K562 (cell line): Measurements from ENCODE around the gene SALL3. TPM values are rescaled to one million over a fixed set of nuclear protein-coding genes. Genes with fewer than 3 reads are reported as not detected.

ENCODE experiments used
- ATAC-seq: fragments of 200-7000 bp; cut with Tn5 transposase; 3 replicates; pipeline ENCODE4 v1.9.1; 2020; ENCODE audit warnings: moderate library complexity
- BruUV-seq: library from RNA; stranded (reverse); fragments of 400-500 nt; replicated peaks from 2 replicates; lab custom pipeline; 2021; lab: Mats Ljungman, UMichigan
- CTCF ChIA-PET: fragments of 300-600 bp; formaldehyde crosslinking; extraction: SDS; loops from one replicate; lab custom pipeline; 2021; ENCODE audit warnings: low intra/inter-chr PET ratio; lab: Yijun Ruan, JAX
- POLR2A ChIA-PET: fragments of 300-600, 350-650 bp; sonication (Branson Sonifier 250); formaldehyde crosslinking; extraction: SDS; loops from one replicate; lab custom pipeline; 2021; ENCODE audit warnings: antibody characterized with exemption, inconsistent platforms; lab: Yijun Ruan, JAX
- DNase-seq, 4 experiments: peaks; one replicate each; pipeline versions ENCODE4 v3.0.0 to v3.0.0-alpha.2; 2011 to 2018; ENCODE audit warnings: low spot score in 3 of 4, mixed read lengths in 3 of 4; ENCODE audit errors: extremely low read depth in 1 of 4
- FAIRE-seq: peaks from 2 replicates; lab custom pipeline; 2011; peaks lifted over from hg19 to GRCh38; lab: Jason Lieb, UNC
- H2AFZ ChIP-seq: 2 replicates; pipeline ENCODE4 v1.6.0; 2011; ENCODE audit warnings: low read depth, low read length, control low read depth, inconsistent platforms
- H3K27ac ChIP-seq: fragments of 200-600 bp; 3 replicates; pipeline ENCODE4 v1.8.0; 2011; ENCODE audit warnings: low read depth, mild to moderate bottlenecking, control low read depth, inconsistent platforms, low read length, moderate library complexity, mixed read lengths; ENCODE audit errors: extremely low read depth
- H3K27me3 ChIP-seq, 2 experiments: fragments of 300-600 bp in 1 of 2; 2 replicates in 1 of 2; 3 replicates in 1 of 2; pipeline versions ENCODE4 v1.6.0 to v1.8.0; 2011; ENCODE audit warnings: inconsistent platforms in 2 of 2, low read length in 2 of 2, mild to moderate bottlenecking in 1 of 2, mixed read lengths in 1 of 2, moderate library complexity in 1 of 2; ENCODE audit not compliant: control insufficient read depth in 2 of 2, insufficient read depth in 2 of 2
- H3K36me3 ChIP-seq: fragments of 300-600 bp; 3 replicates; pipeline ENCODE4 v1.8.0; 2011; ENCODE audit warnings: mild to moderate bottlenecking, low read length, inconsistent platforms; ENCODE audit not compliant: control insufficient read depth, insufficient read depth
- H3K4me1 ChIP-seq, 2 experiments: fragments of 200-600 bp in 1 of 2; replicated peaks in 1 of 2; 2 replicates in 1 of 2; 3 replicates in 1 of 2; pipeline versions ENCODE4 v1.5.1 to v1.8.0; 2011; ENCODE audit warnings: inconsistent platforms in 2 of 2, low read length in 2 of 2, mild to moderate bottlenecking in 1 of 2, mixed read lengths in 1 of 2, moderate library complexity in 1 of 2; ENCODE audit not compliant: control insufficient read depth in 2 of 2, insufficient read depth in 2 of 2
- H3K4me2 ChIP-seq: 2 replicates; pipeline ENCODE4 v1.6.1; 2011; ENCODE audit warnings: low read length, control low read depth, inconsistent platforms, mixed read lengths; ENCODE audit not compliant: insufficient read depth
- H3K4me3 ChIP-seq: fragments of 200-600 bp; sonication (generic), shearing (Covaris generic); 2 replicates; pipeline ENCODE4 v1.5.1; 2016; ENCODE audit warnings: control low read depth, inconsistent platforms
- H3K79me2 ChIP-seq: fragments of 200-600 bp; 3 replicates; pipeline ENCODE4 v1.8.0; 2011; ENCODE audit warnings: low read length, inconsistent platforms; ENCODE audit not compliant: control insufficient read depth, insufficient read depth
- H3K9ac ChIP-seq, 2 experiments: 2 replicates each; pipeline versions ENCODE4 v1.6.0 to v1.6.1; 2011; ENCODE audit warnings: low read depth in 2 of 2, low read length in 2 of 2, control low read depth in 1 of 2, inconsistent platforms in 1 of 2, mild to moderate bottlenecking in 1 of 2, mixed read lengths in 1 of 2; ENCODE audit not compliant: insufficient read depth in 1 of 2
- H3K9me1 ChIP-seq: one replicate; pipeline ENCODE4 v1.6.0; 2011; ENCODE audit warnings: inconsistent platforms, mild to moderate bottlenecking, low read length, moderate library complexity; ENCODE audit not compliant: control insufficient read depth, insufficient read depth
- H3K9me3 ChIP-seq: replicated peaks from 2 replicates; pipeline ENCODE4 v1.5.1; 2011; ENCODE audit warnings: low read depth, low read length, inconsistent platforms; ENCODE audit not compliant: control insufficient read depth, insufficient read depth
- H4K20me1 ChIP-seq: replicated peaks from 2 replicates; pipeline ENCODE4 v1.6.1; 2011; ENCODE audit warnings: low read length, inconsistent platforms, mixed read lengths; ENCODE audit not compliant: control insufficient read depth, insufficient read depth
- ATF1 ChIP-seq, 2 experiments: fragments of 450-650 bp in 1 of 2; IDR thresholded peaks; 2 replicates each; pipeline ENCODE4 v1.6.1; 2016; ENCODE audit warnings: missing compliant biosample characterization in 1 of 2, missing genetic modification characterization in 1 of 2
- ATF3 ChIP-seq, 2 experiments: fragments of 450-650 bp in 1 of 2; sonication (generic) in 1 of 2; formaldehyde crosslinking in 1 of 2; IDR thresholded peaks in 1 of 2; conservative IDR thresholded peaks in 1 of 2; 2 replicates each; pipeline versions ENCODE4 v1.6.1 to v1.8.1; 2016 to 2023; ENCODE audit warnings: mild to moderate bottlenecking in 2 of 2, moderate library complexity in 2 of 2, inconsistent platforms in 1 of 2, missing genetic modification reagents in 1 of 2
- ATF7 ChIP-seq: fragments of 450-650 bp; IDR thresholded peaks from 2 replicates; pipeline ENCODE4 v1.7.1; 2014; ENCODE audit warnings: mild to moderate bottlenecking, moderate library complexity
- CREM ChIP-seq: IDR thresholded peaks from 2 replicates; pipeline ENCODE4 v1.6.1; 2014; ENCODE audit warnings: antibody characterized with exemption, low read depth
- ELF2 ChIP-seq: fragments of 250-450 bp; sonication (Bioruptor Pico); IDR thresholded peaks from 2 replicates; pipeline ENCODE4 v1.5.0; 2021; ENCODE audit warnings: mild to moderate bottlenecking
- HNRNPLL ChIP-seq: fragments of 200-400 bp; formaldehyde crosslinking; IDR thresholded peaks from 2 replicates; pipeline ENCODE4 v1.6.1; 2017; ENCODE audit warnings: low read length, low read depth, mild to moderate bottlenecking; ENCODE audit not compliant: poor library complexity, severe bottlenecking
- TGIF2 ChIP-seq: sonication (generic); formaldehyde crosslinking; IDR thresholded peaks from 2 replicates; pipeline ENCODE4 v1.8.1; 2022; ENCODE audit warnings: mild to moderate bottlenecking, missing genetic modification reagents, moderate library complexity
- WGBS: fragments of 100-300 bp; shearing (Covaris generic); methylation state at CpG from one replicate; pipeline ENCODE4 v1.1.6; 2016; ENCODE audit warnings: low coverage, mixed read lengths; ENCODE audit not compliant: insufficient coverage; ENCODE audit errors: missing lambda C conversion rate; 5-methylcytosine and 5-hydroxymethylcytosine counted together
- in situ Hi-C: fragments of 300-500 bp; cut with MboI; formaldehyde crosslinking; loops from 4 replicates; pipeline ENCODE4 v1.15.0; 2018; ENCODE audit warnings: inconsistent platforms, mixed read lengths
- intact Hi-C: fragments of 100-400 bp; cut with micrococcal nuclease; formaldehyde crosslinking; loops from 2 replicates; pipeline ENCODE4 v1.14.2; 2022
- polyA plus RNA-seq, 8 experiments: library from polyadenylated mRNA; depleted of rRNA in 4 of 8; stranded (reverse) in 5 of 8; unstranded in 3 of 8; fragments of >200 nt; fragmentation: Nextera tagmentation in 2 of 8; fragmentation: Illumina TruSeq in 1 of 8; extraction: Ambion mirVana in 2 of 8; extraction: Trizol in 1 of 8; gene quantifications; 2 replicates each; pipeline versions ENCODE4 v1.2.1 to v1.2.3, GENCODE V29; 2011 to 2014; ENCODE audit warnings: inconsistent platforms in 1 of 8, missing spikeins in 1 of 8
- total RNA-seq, 7 experiments: library from RNA; depleted of rRNA in 6 of 7; stranded (reverse); fragments of >200 nt in 6 of 7; fragmentation: Illumina TruSeq in 2 of 7; extraction: Trizol in 2 of 7; gene quantifications; 2 replicates each; pipeline versions ENCODE4 v1.2.1 to v1.2.3, GENCODE V29; 2011 to 2021; ENCODE audit warnings: low replicate concordance in 1 of 7
- TF ChIP-seq, protein P1 (sequence below): sonication (generic); formaldehyde crosslinking; IDR thresholded peaks from 2 replicates; pipeline ENCODE4 v1.8.0; 2023; ENCODE audit warnings: missing genetic modification reagents, mild to moderate bottlenecking, borderline replicate concordance
- TF ChIP-seq, protein P2 (sequence below), 3 experiments: IDR thresholded peaks in 2 of 3; conservative IDR thresholded peaks in 1 of 3; 2 replicates each; pipeline ENCODE4 v1.5.1; 2011 to 2012; ENCODE audit warnings: low read length in 3 of 3, mild to moderate bottlenecking in 3 of 3, control low read depth in 2 of 3, improper control_type of control experiment in 1 of 3, inconsistent platforms in 1 of 3, low read depth in 1 of 3, mixed read lengths in 1 of 3, moderate library complexity in 1 of 3; ENCODE audit not compliant: insufficient read depth in 2 of 3

Gene SALL3
- total and polyA plus RNA-seq, 9 of the 15 experiments (the other 6 are each of a cell fraction or from before 2014, with no cell fraction given), result not detected

DNA sequence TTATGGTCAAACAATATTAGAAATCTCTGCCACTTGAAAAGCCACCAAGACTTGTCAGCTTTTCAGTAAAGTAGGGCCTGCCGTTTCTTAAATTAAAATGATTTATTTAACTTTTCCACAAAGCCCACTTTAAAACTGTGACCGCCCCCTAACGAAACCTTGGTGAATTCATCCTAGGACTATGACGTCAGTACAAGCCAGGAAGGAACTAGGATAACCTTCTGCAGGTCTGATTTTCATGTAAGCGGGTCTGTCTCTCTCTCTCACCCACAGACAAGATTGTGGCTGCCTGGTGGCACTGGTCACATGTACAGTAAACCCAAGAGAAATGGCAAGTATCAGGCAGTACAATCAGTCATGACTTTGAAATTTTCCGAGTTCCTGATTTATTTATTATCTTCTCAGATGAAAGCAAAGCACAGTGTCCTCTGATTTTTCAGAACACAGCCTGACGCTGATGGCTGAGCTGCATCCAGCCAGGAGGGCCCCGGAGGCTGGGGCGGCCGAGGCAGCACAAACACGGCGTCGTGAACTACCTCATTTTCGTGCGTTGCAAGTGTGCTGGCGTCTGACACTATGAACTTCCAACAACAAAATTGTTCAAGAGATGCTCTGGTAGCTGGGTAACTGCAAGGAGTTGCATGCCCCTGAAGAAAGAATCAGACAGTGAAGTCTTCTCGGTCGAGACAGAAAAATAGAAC is 18.9 kb downstream of the SALL3 start:
- Histone ChIP-seq H3K36me3 (no peaks in the 10 kb centered on the region), H2AFZ (no peak overlapping the region), H3K27ac (no peak overlapping the region), H3K9me3 (no peaks in the 10 kb centered on the region), H3K79me2 (no peaks in the 10 kb centered on the region), H3K4me2 (no peak overlapping the region)
- in situ Hi-C loops, result no loop called here
- WGBS, result 3% methylated on average over 13 of the region's 18 CpGs
- TF ChIP-seq CREM (peak; percentile 63), HNRNPLL (no peak), ATF3 (IDR thresholded peaks at IDR 0.05) (peak; percentile 41; the same call in 1 of the 2 replicates), ATF3 (CRISPR knock-in tag; conservative IDR thresholded peaks at IDR 0.05) (no peak), ATF1 (CRISPR knock-in tag; IDR thresholded peaks at IDR 0.05) (no peak), ATF1 (tag; IDR thresholded peaks at IDR 0.05) (0 out of 2 replicates have a peak, but pooled peaks have one; percentile 19), TGIF2 (no peak), ATF7 (peak; percentile 65), ELF2 (no peak)
- TF ChIP-seq, protein P1, sequence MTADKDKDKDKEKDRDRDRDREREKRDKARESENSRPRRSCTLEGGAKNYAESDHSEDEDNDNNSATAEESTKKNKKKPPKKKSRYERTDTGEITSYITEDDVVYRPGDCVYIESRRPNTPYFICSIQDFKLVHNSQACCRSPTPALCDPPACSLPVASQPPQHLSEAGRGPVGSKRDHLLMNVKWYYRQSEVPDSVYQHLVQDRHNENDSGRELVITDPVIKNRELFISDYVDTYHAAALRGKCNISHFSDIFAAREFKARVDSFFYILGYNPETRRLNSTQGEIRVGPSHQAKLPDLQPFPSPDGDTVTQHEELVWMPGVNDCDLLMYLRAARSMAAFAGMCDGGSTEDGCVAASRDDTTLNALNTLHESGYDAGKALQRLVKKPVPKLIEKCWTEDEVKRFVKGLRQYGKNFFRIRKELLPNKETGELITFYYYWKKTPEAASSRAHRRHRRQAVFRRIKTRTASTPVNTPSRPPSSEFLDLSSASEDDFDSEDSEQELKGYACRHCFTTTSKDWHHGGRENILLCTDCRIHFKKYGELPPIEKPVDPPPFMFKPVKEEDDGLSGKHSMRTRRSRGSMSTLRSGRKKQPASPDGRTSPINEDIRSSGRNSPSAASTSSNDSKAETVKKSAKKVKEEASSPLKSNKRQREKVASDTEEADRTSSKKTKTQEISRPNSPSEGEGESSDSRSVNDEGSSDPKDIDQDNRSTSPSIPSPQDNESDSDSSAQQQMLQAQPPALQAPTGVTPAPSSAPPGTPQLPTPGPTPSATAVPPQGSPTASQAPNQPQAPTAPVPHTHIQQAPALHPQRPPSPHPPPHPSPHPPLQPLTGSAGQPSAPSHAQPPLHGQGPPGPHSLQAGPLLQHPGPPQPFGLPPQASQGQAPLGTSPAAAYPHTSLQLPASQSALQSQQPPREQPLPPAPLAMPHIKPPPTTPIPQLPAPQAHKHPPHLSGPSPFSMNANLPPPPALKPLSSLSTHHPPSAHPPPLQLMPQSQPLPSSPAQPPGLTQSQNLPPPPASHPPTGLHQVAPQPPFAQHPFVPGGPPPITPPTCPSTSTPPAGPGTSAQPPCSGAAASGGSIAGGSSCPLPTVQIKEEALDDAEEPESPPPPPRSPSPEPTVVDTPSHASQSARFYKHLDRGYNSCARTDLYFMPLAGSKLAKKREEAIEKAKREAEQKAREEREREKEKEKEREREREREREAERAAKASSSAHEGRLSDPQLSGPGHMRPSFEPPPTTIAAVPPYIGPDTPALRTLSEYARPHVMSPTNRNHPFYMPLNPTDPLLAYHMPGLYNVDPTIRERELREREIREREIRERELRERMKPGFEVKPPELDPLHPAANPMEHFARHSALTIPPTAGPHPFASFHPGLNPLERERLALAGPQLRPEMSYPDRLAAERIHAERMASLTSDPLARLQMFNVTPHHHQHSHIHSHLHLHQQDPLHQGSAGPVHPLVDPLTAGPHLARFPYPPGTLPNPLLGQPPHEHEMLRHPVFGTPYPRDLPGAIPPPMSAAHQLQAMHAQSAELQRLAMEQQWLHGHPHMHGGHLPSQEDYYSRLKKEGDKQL (CRISPR knock-in tag), result no peak
- TF ChIP-seq, protein P2, sequence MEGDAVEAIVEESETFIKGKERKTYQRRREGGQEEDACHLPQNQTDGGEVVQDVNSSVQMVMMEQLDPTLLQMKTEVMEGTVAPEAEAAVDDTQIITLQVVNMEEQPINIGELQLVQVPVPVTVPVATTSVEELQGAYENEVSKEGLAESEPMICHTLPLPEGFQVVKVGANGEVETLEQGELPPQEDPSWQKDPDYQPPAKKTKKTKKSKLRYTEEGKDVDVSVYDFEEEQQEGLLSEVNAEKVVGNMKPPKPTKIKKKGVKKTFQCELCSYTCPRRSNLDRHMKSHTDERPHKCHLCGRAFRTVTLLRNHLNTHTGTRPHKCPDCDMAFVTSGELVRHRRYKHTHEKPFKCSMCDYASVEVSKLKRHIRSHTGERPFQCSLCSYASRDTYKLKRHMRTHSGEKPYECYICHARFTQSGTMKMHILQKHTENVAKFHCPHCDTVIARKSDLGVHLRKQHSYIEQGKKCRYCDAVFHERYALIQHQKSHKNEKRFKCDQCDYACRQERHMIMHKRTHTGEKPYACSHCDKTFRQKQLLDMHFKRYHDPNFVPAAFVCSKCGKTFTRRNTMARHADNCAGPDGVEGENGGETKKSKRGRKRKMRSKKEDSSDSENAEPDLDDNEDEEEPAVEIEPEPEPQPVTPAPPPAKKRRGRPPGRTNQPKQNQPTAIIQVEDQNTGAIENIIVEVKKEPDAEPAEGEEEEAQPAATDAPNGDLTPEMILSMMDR (IDR thresholded peaks at IDR 0.05 in 2 of 3, conservative IDR thresholded peaks at IDR 0.05 in 1 of 3; ENCODE audit: insufficient read depth in 2 of 3, low read depth in 1 of 3, low read length in 3 of 3), result peak in 2 of 3 experiments; percentile 5 to 16; a peak in 1 of 6 replicates
- TF ChIP-seq, all 486 proteins: peak for 5
- Histone ChIP-seq H3K27me3 (peaks cover 13 to 33% of the 10 kb centered on the region in 2 experiments), H4K20me1 (no peaks in the 10 kb centered on the region), H3K4me3 (no peak overlapping the region), H3K9me1 (no peaks in the 10 kb centered on the region), H3K4me1 (no peaks in the 10 kb centered on the region; a peak in 1 of 5 replicates), H3K9ac (no peak overlapping the region)
- ATAC-seq (no peak), FAIRE-seq (no peak), DNase-seq (peak; percentile 14 to 27 (median 22))
- intact Hi-C loops, result no loop called here
- CTCF ChIA-PET, result no interaction called here
- no TSS peak for BruUV-seq
- POLR2A ChIA-PET, result interaction anchor here (0.7 kb wide), 1 partner anchor 1004 kb away, joined by 3 read pairs; no protein-coding TSS in a partner anchor
